ENCODE data around the gene EFHC1. TPM values are rescaled to one million over a fixed set of nuclear protein-coding genes. Genes with fewer than 3 reads are reported as not detected.

Gene EFHC1
- total RNA-seq, 1 experiment from 2014 or later: 15.5 TPM

- TF ChIP-seq IRF2 (CRISPR knock-in tag; IDR thresholded peaks at IDR 0.05; ENCODE audit: borderline replicate concordance, low read depth) (no peak), MXD4 (CRISPR knock-in tag; IDR thresholded peaks at IDR 0.05; ENCODE audit: borderline replicate concordance) (no peak), FOXK1 (CRISPR knock-in tag; IDR thresholded peaks at IDR 0.05) (no peak), JUN (CRISPR knock-in tag; IDR thresholded peaks at IDR 0.05) (no peak), ZNF512 (CRISPR knock-in tag; IDR thresholded peaks at IDR 0.05; ENCODE audit: borderline replicate concordance) (no peak), PRRX2 (CRISPR knock-in tag; IDR thresholded peaks at IDR 0.05) (no peak), GRHL2 (CRISPR knock-in tag; IDR thresholded peaks at IDR 0.05; ENCODE audit: insufficient replicate concordance, severe bottlenecking) (no peak), NR1H2 (CRISPR knock-in tag; IDR thresholded peaks at IDR 0.05) (no peak), ATF2 (CRISPR knock-in tag; IDR thresholded peaks at IDR 0.05; ENCODE audit: borderline replicate concordance, low read depth) (no peak), SMAD3 (CRISPR knock-in tag; IDR thresholded peaks at IDR 0.05; ENCODE audit: borderline replicate concordance) (no peak), ZNF423 (CRISPR knock-in tag; IDR thresholded peaks at IDR 0.05) (no peak), FOXP4 (CRISPR knock-in tag; IDR thresholded peaks at IDR 0.05) (no peak)
Observed at GRCh38 chr6:52538252-52538900, 118.2 kb downstream of the EFHC1 start (continued).

GRCh38 chr6:52538901-52539354 is 118.8 kb downstream of the EFHC1 start:
- H3K4me1 Mint-ChIP-seq: peaks cover 56% of the 10 kb centered on the region
- CTCF ChIA-PET: interaction anchor here (1.0 kb wide), 1 partner anchor 10 kb away, joined by 4 read pairs; no protein-coding TSS in a partner anchor
- ATAC-seq (no peak), DNase-seq (ENCODE audit: low spot score) (no peak)
- H3K36me3 Mint-ChIP-seq: no peaks in the 10 kb centered on the region; the same call in 1 of the 2 replicates
- POLR2A ChIA-PET: interaction anchor here (0.7 kb wide), 1 partner anchor 12 kb away, joined by 3 read pairs; no protein-coding TSS in a partner anchor
- TF ChIP-seq NR2C2 (CRISPR knock-in tag; IDR thresholded peaks at IDR 0.05): no peak
- TF ChIP-seq TEAD1 (CRISPR knock-in tag; IDR thresholded peaks at IDR 0.05): no peak
- no peaks in the 10 kb centered on the region for H3K27me3 Mint-ChIP-seq (ENCODE audit: low read depth)
- no peak overlapping the region for H3K27ac Mint-ChIP-seq
- no peak overlapping the region for H3K4me3 Mint-ChIP-seq
- no peaks in the 10 kb centered on the region for H3K9me3 Mint-ChIP-seq

- CTCF ChIA-PET: interaction anchor here (0.5 to 1.0 kb wide), 3 partner anchors 11 to 426 kb away, joined by 3 to 4 read pairs (median 3); no protein-coding TSS in a partner anchor
- POLR2A ChIA-PET: interaction anchor here (0.7 kb wide), 1 partner anchor 12 kb away, joined by 3 read pairs; no protein-coding TSS in a partner anchor
- Mint-ChIP-seq H3K4me1 (peaks cover 63% of the 10 kb centered on the region), H3K27me3 (ENCODE audit: low read depth) (no peaks in the 10 kb centered on the region), H3K9me3 (no peaks in the 10 kb centered on the region), H3K27ac (peak overlapping the region; percentile 51; the same call in 1 of the 2 replicates), H3K4me3 (no peak overlapping the region), H3K36me3 (no peaks in the 10 kb centered on the region; the same call in 1 of the 2 replicates)
- DNase-seq (ENCODE audit: low spot score): no peak
- no peak for ATAC-seq
- TF ChIP-seq NFATC4 (CRISPR knock-in tag; IDR thresholded peaks at IDR 0.05) (no peak), ETV6 (CRISPR knock-in tag; IDR thresholded peaks at IDR 0.05) (no peak), NFYB (CRISPR knock-in tag; conservative IDR thresholded peaks at IDR 0.05; ENCODE audit: low read depth) (no peak), NFE2L1 (CRISPR knock-in tag; IDR thresholded peaks at IDR 0.05) (no peak), CREM (CRISPR knock-in tag; IDR thresholded peaks at IDR 0.05) (no peak), JUN (CRISPR knock-in tag; IDR thresholded peaks at IDR 0.05) (no peak), HMGXB4 (CRISPR knock-in tag; IDR thresholded peaks at IDR 0.05) (no peak), IRF2 (CRISPR knock-in tag; IDR thresholded peaks at IDR 0.05; ENCODE audit: borderline replicate concordance, low read depth) (no peak), ZNF425 (CRISPR knock-in tag; conservative IDR thresholded peaks at IDR 0.05) (no peak), KAT7 (CRISPR knock-in tag; IDR thresholded peaks at IDR 0.05; ENCODE audit: borderline replicate concordance) (no peak), MAX (CRISPR knock-in tag; IDR thresholded peaks at IDR 0.05) (no peak), TP53 (CRISPR knock-in tag; IDR thresholded peaks at IDR 0.05) (no peak)
Observed at GRCh38 chr6:52539607-52540006, 119.5 kb downstream of the EFHC1 start.

Measured in WTC11 (cell line).